ENCODE measurements around the gene CLDN2.

CLDN2 gene

DNA sequence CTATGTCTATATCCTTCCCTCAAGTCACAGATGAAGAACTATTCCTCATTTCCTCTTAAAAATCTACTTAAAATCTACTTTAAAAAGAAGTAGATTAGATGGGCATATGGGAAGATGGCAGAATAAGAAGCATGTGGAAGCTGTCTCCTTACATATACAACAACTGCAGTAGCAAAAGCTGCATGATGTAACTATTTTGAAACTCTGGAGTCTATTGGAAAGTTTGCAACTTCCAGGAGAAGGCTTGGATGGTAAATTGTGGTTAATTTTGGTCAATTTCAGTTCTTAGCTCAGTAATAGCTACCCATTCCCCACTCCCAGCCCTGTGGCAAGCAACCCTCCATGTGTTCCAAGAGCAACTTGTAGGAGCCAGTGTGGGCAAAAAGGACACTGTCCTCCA, 42.9 kb downstream of the CLDN2 start:
- TF ChIP-seq CTCF (IDR thresholded peaks at IDR 0.05): no peak

GRCh38 chrX:106964290-106964689, 44.1 kb downstream of the CLDN2 start:
- no peak for TF ChIP-seq CTCF (IDR thresholded peaks at IDR 0.05)

- TF ChIP-seq CTCF (IDR thresholded peaks at IDR 0.05): no peak
Observed at GRCh38 chrX:106972896-106973295, 52.7 kb downstream of the CLDN2 start.

- no peak for TF ChIP-seq CTCF (IDR thresholded peaks at IDR 0.05)
Observed at GRCh38 chrX:106973433-106974149, 53.4 kb downstream of the CLDN2 start.

DNA sequence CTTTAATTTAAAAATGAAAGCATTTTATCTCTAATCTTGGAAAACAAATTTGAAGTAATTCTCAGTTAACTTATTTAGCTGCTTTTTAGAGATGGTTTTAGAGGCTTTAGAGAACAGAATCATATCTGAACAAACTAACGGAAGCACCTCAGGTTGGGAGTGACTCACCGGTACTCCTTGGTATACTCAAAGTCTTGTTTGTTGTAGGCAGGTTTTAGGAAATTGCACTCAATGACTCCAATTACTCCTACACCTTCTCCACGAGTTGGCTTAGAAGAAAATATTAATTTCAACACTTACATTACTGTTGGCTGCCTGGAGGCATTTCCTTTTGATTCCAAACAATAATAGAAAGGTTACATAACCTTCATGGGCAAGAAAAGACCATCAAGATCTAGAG, 56.2 kb downstream of the CLDN2 start:
- no peak for TF ChIP-seq CTCF (IDR thresholded peaks at IDR 0.05)
